NT2/D1 (cell line): Measurements from ENCODE around the gene ANO7.

Experiments used
- YY1 ChIP-seq: IDR thresholded peaks from 2 replicates; pipeline ENCODE4 v1.6.1; 2011; ENCODE audit not compliant: insufficient read length, insufficient read depth
- ZNF274 ChIP-seq: IDR thresholded peaks from 2 replicates; pipeline ENCODE4 v1.6.1; 2011; ENCODE audit warnings: mild to moderate bottlenecking, low read depth, low read length

DNA sequence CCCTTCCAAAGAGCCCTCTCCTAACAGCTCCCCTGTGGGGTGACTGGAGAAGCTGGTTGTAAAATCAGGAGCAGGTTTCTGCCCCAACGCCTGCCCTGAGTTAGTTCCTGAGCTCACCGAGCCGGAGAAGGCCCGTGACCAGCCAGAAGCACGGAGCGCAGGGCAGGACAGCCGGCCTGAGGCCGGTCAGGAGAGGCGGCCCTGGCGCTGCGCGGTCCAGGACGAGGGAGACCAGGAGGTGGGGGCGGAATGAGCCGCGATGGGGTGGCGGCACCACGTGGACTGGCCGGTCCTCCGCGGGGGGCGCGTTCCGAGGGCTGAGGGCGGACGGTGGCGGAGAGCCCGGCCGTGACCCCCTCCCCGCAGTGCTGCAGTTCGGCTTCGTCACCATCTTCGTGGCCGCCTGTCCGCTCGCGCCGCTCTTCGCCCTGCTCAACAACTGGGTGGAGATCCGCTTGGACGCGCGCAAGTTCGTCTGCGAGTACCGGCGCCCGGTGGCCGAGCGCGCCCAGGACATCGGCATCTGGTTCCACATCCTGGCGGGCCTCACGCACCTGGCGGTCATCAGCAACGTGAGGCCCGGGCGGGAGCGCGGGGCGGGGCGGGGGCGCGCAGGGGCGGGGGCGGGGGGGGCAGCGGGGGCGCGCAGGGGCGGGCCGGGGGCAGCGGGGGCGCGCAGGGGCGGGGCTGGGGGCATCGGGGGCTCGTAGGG lies 29.0 kb downstream of the ANO7 start:
- TF ChIP-seq YY1, result no peak
- no peak for TF ChIP-seq ZNF274
